ENCODE data around the gene KCNH3.

DNA sequence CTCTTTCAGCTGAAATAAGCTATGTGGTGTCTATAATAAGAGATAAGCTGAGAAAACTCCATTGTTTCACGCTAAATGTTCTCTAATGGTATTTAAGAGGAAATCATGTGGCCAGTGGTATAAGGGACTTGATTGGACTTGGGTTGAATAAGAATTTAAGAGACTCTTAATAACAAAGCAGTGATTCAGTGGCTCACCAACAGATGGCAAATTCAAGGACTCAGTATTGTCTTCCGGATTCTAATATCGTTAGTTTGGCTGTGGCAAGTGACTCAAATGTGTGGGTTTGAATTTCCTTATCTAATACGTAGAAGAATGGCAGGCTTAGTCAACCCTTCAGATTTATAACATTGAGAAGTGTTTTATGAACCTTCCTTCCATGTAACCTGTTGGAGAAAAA is 49.1 kb upstream of the KCNH3 start:
- TF ChIP-seq, protein P1, sequence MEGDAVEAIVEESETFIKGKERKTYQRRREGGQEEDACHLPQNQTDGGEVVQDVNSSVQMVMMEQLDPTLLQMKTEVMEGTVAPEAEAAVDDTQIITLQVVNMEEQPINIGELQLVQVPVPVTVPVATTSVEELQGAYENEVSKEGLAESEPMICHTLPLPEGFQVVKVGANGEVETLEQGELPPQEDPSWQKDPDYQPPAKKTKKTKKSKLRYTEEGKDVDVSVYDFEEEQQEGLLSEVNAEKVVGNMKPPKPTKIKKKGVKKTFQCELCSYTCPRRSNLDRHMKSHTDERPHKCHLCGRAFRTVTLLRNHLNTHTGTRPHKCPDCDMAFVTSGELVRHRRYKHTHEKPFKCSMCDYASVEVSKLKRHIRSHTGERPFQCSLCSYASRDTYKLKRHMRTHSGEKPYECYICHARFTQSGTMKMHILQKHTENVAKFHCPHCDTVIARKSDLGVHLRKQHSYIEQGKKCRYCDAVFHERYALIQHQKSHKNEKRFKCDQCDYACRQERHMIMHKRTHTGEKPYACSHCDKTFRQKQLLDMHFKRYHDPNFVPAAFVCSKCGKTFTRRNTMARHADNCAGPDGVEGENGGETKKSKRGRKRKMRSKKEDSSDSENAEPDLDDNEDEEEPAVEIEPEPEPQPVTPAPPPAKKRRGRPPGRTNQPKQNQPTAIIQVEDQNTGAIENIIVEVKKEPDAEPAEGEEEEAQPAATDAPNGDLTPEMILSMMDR (IDR thresholded peaks at IDR 0.05): no peak
- no peak for TF ChIP-seq POLR2A (IDR thresholded peaks at IDR 0.05)
